T-helper 17 cell (primary cell): ENCODE results near the gene MAP1S. TPM values are rescaled to one million over a fixed set of nuclear protein-coding genes. Genes with fewer than 3 reads are reported as not detected.
A peak's percentile ranks its signal among the peaks of the same experiment; 100 is the strongest.
"Not testable (repeated sequence)": the region's sequence is repeated elsewhere in the genome, so short reads cannot be mapped to it uniquely, and the experiment has no call there.

ENCODE experiments used
- ATAC-seq: fragments of 150-1000 bp; cut with Tn5 transposase; 2 replicates; pipeline ENCODE4 v1.10.0; 2021; ENCODE audit warnings: mild to moderate bottlenecking, moderate library complexity
- DNase-seq, 3 donors: peaks; one replicate each; pipeline versions ENCODE4 v3.0.0 to v3.0.0-alpha.2; 2020 to 2021
- H3K9me3 ChIP-seq: one replicate; pipeline ENCODE4 v1.7.0; 2013; ENCODE audit warnings: low read length, mild to moderate bottlenecking; ENCODE audit not compliant: control insufficient read depth, poor library complexity, severe bottlenecking
- H3K27ac Mint-ChIP-seq: one replicate; pipeline ENCODE4 v1.8.0; 2022; ENCODE audit warnings: mild to moderate bottlenecking, moderate library complexity, mixed read lengths
- H3K27me3 Mint-ChIP-seq: one replicate; pipeline ENCODE4 v1.8.0; 2022; ENCODE audit warnings: mixed read lengths
- H3K36me3 Mint-ChIP-seq: one replicate; pipeline ENCODE4 v1.8.0; 2022; ENCODE audit warnings: low read depth, mixed read lengths
- H3K4me1 Mint-ChIP-seq: one replicate; pipeline ENCODE4 v1.8.0; 2022; ENCODE audit warnings: mild to moderate bottlenecking, mixed read lengths
- H3K4me3 Mint-ChIP-seq: one replicate; pipeline ENCODE4 v1.8.0; 2022; ENCODE audit warnings: mild to moderate bottlenecking, moderate library complexity, mixed read lengths
- total RNA-seq, 4 donors: library from RNA in 2 of 4; stranded (reverse) in 2 of 4; gene quantifications; one replicate each; pipeline ENCODE4 v1.2.3 and lab custom pipeline; 2022 to 2026

The MAP1S gene
- total RNA-seq, 2 donors from 2014 or later: 34.6 to 36.0 TPM

DNA sequence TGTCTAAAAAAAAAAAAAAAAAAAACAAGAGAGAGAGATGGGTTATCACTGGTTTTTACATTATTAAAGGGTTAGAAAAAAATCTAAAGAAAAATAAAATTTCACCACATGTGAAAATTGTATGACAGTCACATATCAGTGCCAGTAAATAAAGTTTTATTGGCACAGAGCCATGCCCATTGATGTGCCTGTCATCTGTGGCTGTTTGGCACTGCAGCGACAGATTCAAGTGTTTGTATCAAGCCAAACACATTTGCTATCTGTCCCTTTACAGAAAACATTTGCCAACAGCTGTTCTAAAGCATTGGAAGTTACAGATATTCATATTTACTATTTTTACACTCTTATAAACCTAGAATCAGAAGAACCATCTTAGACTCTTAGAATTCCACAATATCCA is 48.3 kb downstream of the MAP1S start:
- peaks cover 9% of the 10 kb centered on the region for H3K4me1 Mint-ChIP-seq
- DNase-seq (no peak), ATAC-seq (no peak)
- H3K27ac Mint-ChIP-seq: no peak overlapping the region
- peaks cover 5% of the 10 kb centered on the region for H3K36me3 Mint-ChIP-seq
- H3K9me3 ChIP-seq: no peaks in the 10 kb centered on the region
- no peaks in the 10 kb centered on the region for H3K27me3 Mint-ChIP-seq
- no peak overlapping the region for H3K4me3 Mint-ChIP-seq

DNA sequence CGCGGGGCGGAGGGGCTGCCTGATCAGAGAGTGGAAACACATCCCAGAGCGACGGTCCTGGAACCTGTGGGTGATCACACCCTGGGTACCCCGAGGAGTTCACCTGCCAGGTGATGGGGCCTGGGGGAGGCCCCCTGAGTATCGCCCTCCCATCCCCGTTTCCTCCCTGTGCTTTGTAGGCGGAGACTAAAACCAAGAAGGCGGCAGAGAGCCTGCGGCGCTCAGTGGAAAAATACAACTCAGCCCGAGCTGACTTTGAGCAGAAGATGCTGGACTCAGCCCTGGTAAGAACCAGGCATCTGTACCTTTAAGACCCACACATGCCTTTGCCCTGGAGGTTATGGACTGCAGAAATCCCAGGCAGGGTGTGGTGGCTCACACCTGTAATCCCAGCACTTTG is 51.3 kb downstream of the MAP1S start:
- no peaks in the 10 kb centered on the region for H3K9me3 ChIP-seq
- DNase-seq (no peak), ATAC-seq (no peak)
- Mint-ChIP-seq H3K4me3 (no peak overlapping the region), H3K4me1 (peaks cover 7% of the 10 kb centered on the region), H3K27ac (no peak overlapping the region), H3K36me3 (peaks cover 4% of the 10 kb centered on the region), H3K27me3 (no peaks in the 10 kb centered on the region)

DNA sequence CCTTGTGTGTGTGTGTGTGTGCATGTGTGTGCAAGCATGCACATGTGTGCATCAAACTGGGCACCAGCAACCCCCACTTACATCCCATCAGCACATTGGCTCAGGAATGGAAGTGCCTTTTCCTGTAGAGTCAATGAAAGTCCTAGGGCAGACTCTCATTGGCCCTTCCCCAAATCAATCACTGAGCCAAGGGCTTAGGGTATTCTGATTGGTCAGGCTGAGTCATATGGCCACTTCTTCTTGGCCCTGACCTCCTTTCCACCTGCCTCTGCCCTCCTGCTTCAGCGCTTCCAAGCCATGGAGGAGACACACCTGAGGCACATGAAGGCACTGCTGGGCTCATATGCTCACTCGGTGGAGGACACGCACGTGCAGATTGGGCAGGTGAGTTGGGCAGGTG is 52.9 kb downstream of the MAP1S start:
- no peak overlapping the region for H3K4me3 Mint-ChIP-seq
- ATAC-seq (no peak), DNase-seq (no peak)
- peaks cover 9% of the 10 kb centered on the region for H3K4me1 Mint-ChIP-seq
- H3K27me3 Mint-ChIP-seq: no peaks in the 10 kb centered on the region
- peaks cover 4% of the 10 kb centered on the region for H3K36me3 Mint-ChIP-seq
- no peak overlapping the region for H3K27ac Mint-ChIP-seq
- H3K9me3 ChIP-seq: no peaks in the 10 kb centered on the region

DNA sequence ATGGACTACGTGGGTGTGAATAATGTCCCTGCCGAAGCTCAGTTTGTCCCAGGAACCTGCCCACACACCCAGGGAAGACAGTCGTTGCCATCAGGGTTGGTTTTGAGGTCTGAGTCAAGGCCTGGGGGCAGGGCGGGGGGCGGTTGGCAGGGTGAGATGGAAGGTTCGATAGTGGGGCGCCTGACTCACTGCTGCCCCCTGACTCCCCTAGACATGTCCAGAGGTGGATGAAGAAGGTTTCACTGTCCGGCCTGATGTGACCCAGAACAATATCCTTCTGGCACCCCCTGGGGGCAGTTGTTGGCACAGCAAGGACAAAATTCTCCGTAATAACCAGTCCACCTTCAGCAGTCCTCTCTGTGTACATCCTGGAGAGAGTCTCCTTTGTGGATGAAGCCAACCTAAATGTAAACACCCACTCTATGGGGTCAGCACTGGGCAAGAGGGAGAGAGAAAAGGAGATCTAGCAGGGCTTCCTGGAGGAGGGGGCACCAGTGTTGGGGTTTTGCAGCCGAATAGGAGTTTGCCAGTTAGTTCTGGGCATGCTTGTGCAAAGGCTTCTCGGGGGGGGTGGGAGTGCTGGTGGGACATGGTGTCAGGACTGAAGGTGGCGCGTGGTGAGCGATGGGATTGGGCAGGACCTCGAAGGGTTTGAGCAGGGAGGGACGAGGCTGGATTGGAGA is 56.1 kb downstream of the MAP1S start:
- Mint-ChIP-seq H3K27ac (peak overlapping the region; percentile 71), H3K27me3 (no peaks in the 10 kb centered on the region), H3K4me3 (no peak overlapping the region), H3K4me1 (peaks cover 20% of the 10 kb centered on the region), H3K36me3 (peaks cover 4% of the 10 kb centered on the region)
- no peaks in the 10 kb centered on the region for H3K9me3 ChIP-seq
- DNase-seq (no peak), ATAC-seq (no peak)

DNA sequence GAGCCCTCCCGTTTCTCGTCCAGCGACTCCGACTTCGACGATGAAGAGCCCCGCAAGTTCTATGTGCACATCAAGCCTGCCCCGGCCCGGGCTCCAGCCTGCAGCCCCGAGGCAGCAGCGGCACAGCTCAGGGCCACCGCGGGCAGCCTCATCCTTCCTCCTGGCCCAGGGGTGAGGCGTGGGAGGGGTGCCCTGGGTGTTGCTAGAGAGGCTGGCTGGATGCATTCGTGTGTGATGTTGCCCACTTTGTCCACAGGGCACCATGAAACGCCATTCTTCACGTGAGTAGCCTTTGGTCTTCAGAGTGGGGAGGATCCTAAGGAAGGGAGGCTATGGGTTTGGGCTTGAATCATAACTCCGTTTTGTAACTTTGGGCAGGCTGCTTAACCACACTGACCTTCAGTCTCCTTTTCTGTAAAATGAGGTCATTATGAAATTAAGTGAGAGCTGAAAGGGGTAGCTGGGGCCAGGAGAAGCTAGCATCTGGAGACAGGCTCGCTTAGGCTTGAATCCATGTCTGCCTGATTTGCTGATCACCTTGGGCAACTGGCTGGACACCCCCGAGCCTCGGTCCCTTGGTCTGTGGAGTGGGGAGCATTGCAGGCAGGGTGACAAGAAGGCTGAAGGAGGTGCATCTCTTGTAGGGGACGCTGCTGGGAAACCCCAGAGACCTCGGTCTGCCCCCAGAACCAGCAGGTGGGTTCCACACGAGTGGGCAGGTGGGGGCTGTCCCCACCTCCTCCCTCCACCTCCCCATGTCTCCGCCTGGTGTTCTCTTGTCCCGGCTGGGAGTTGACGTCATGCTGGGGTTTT is 56.9 kb downstream of the MAP1S start:
- Mint-ChIP-seq H3K27me3 (no peaks in the 10 kb centered on the region), H3K4me3 (no peak overlapping the region), H3K27ac (peak overlapping the region; percentile 71), H3K4me1 (peaks cover 20% of the 10 kb centered on the region), H3K36me3 (peaks cover 4% of the 10 kb centered on the region)
- DNase-seq (no peak), ATAC-seq (peak; percentile 80)
- H3K9me3 ChIP-seq: no peaks in the 10 kb centered on the region

DNA sequence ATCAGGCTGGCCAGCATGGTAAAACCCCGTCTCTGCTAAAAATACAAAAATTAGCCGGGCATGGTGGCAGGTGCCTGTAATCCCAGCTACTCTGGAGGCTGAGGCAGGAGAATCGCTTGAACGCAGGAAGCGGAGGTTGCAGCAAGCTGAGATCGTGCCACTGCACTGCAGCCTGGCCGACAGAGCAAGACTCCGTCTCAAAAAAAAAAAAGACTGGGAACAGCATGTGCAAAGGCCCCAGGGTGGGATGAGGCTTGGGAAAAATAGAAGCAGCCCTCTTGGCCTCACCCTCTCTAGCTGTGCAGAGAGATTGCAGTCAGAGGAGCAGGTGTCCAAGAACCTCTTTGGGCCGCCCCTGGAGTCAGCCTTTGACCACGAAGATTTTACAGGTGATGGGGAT is 58.6 kb downstream of the MAP1S start:
- H3K27me3 Mint-ChIP-seq, ATAC-seq, H3K36me3 Mint-ChIP-seq, DNase-seq, H3K9me3 ChIP-seq, H3K27ac Mint-ChIP-seq, H3K4me3 Mint-ChIP-seq: not testable (repeated sequence)
- H3K4me1 Mint-ChIP-seq: peaks cover 22% of the 10 kb centered on the region

DNA sequence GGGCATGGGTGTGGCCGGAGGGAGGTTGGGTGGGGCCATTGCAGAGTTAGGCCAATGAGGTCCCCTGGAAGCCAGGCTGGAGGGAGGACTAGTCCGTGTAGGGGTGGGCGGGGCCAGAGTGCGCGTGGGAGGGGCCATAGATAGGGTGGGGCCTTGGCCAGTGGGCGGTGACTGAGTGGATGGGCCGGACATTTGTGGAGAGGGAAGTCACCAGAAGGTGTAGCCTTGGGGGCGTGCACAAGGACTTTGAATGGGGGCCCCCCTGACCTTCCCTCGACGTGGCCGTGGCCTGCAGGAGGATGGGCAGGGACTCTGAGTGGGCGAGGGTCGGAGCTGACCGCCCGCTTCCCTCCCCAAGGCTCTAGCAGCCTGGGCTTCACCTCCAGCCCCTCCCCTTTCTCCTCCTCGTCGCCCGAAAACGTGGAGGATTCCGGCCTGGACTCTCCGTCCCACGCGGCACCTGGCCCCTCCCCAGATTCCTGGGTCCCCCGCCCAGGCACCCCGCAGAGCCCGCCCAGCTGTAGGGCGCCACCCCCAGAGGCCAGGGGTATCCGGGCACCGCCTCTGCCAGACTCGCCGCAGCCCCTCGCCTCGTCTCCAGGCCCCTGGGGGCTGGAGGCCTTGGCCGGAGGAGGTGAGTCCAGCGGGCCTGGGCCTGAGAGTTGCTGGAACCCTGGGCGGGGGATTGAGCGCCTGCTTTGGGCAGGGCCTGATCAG is 59.1 kb downstream of the MAP1S start:
- ATAC-seq: peak; percentile 53

DNA sequence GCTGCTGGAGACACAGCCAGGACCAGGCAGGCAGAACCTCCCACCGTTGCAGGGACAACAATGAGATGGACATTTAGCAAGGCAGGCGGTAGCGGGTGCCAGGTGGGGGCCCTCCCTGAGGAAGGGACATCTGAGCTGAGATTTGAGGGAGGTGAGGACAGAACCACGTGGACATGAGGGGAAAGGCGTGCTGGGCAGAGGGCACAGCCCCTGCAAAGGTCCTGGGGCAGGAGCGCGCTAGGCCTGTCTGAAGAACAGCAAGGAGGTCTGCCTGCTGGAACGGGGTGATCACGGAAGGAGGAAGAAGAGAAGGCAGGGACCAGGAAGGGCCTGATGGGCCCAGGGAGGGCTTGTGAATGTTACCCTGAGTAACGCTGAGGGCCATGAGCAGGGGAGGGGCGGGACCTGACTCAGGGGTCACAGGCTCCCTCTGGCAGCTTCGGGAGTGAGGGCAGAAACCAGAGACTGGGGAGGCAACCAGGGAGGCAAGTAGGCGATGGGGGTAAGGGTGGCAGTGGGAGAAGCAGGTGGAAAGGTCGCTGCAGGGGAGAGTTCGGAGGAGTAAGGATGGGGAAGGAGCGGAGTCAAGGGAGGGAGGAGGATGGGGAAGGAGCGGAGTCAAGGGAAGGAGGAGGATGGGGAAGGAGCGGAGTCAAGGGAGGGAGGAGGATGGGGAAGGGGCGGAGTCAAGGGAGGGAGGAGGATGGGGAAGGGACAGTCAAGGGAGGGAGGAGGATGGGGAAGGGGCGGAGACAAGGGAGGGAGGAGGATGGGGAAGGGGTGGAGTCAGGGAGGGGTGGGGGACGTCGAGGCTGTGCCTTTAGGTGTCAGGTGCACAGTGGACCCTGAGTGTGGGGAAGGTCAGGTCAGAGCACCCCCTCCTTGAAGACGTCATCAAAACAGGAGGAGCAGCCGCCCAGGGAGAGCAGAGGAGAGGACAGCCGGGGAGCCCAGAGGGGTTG is 60.0 kb downstream of the MAP1S start:
- DNase-seq: no peak
- no peaks in the 10 kb centered on the region for H3K9me3 ChIP-seq
- H3K27ac Mint-ChIP-seq: peak overlapping the region; percentile 9
- H3K4me3 Mint-ChIP-seq: no peak overlapping the region
- peaks cover 6% of the 10 kb centered on the region for H3K36me3 Mint-ChIP-seq
- no peaks in the 10 kb centered on the region for H3K27me3 Mint-ChIP-seq
- no peak for ATAC-seq
- H3K4me1 Mint-ChIP-seq: peaks cover 23% of the 10 kb centered on the region

More for the DNA sequence above, 59.1 kb downstream of the MAP1S start:
- Mint-ChIP-seq H3K27me3 (no peaks in the 10 kb centered on the region), H3K4me3 (no peak overlapping the region), H3K36me3 (peaks cover 6% of the 10 kb centered on the region), H3K4me1 (peaks cover 20% of the 10 kb centered on the region), H3K27ac (no peak overlapping the region)
- no peak for DNase-seq
- H3K9me3 ChIP-seq: no peaks in the 10 kb centered on the region

DNA sequence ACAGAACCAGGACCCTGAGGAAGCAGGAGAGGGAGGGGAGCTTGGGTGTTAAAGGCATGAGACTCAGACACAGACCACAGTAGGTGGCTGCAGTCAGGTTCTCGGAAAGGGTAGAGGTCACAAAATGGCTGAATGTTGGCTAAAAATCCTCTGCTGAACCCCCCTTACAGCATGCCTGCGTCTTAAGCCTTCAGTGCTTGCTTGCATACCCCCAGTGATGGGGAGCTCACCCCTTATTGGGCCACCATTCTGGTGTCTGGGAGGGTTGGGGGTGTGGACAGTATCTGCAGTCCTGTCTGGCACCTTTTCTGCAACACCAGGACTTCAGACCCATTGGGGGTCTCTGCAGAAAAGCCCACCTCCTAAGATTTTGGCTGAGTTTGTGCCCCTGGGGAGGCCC is 61.5 kb downstream of the MAP1S start:
- no peak for ATAC-seq
- Mint-ChIP-seq H3K27me3 (no peaks in the 10 kb centered on the region), H3K27ac (no peak overlapping the region), H3K36me3 (peaks cover 5% of the 10 kb centered on the region), H3K4me1 (peaks cover 25% of the 10 kb centered on the region), H3K4me3 (no peak overlapping the region)
- no peak for DNase-seq
- H3K9me3 ChIP-seq: no peaks in the 10 kb centered on the region

DNA sequence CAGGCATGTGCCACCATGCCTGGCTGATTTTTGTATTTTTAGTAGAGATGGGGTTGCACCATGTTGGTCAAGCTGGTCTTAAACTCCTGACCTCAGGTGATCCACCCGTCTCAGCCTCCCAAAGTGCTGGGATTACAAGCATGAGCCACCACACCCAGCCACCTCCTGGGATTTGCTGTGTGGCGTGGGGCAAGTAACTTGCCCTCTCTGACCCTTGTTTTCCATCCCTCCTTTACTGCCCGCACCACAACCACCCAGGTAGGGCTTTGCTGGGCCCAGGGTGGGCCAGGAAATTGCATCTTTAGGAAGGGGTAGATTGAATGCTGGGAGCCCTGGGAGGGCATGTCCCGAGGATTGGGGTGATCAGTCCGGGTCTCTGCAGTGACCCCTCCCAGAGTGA is 64.4 kb downstream of the MAP1S start:
- peaks cover 21% of the 10 kb centered on the region for H3K4me1 Mint-ChIP-seq
- H3K27me3 Mint-ChIP-seq: not testable (repeated sequence)

More for the DNA sequence above, 64.4 kb downstream of the MAP1S start:
- H3K27ac Mint-ChIP-seq: peak overlapping the region; percentile 21
- H3K9me3 ChIP-seq, DNase-seq, H3K4me3 Mint-ChIP-seq, ATAC-seq, H3K36me3 Mint-ChIP-seq: not testable (repeated sequence)
